SK-N-SH (cell line): ENCODE data around the gene GRM7.

Experiments used
- EP300 ChIP-seq, 2 experiments: IDR thresholded peaks; 2 replicates each; pipeline versions ENCODE4 v1.4.0 to v1.6.1; 2012; ENCODE audit warnings: borderline replicate concordance in 1 of 2, low read depth in 1 of 2, low read length in 1 of 2
- MEF2A ChIP-seq: IDR thresholded peaks from 2 replicates; pipeline ENCODE4 v1.4.0; 2012; ENCODE audit warnings: low read depth, borderline replicate concordance
- MXI1 ChIP-seq: IDR thresholded peaks from 2 replicates; pipeline ENCODE4 v1.6.1; 2012; ENCODE audit warnings: mild to moderate bottlenecking, low read depth, low read length, improper control_type of control experiment
- POLR2AphosphoS5 ChIP-seq: IDR thresholded peaks from 2 replicates; pipeline ENCODE4 v1.6.1; 2012; ENCODE audit warnings: low read depth, low read length
- RFX5 ChIP-seq: IDR thresholded peaks from 2 replicates; pipeline ENCODE4 v1.6.1; 2012; ENCODE audit warnings: mild to moderate bottlenecking, improper control_type of control experiment, low read length
- RXRA ChIP-seq: IDR thresholded peaks from 2 replicates; pipeline ENCODE4 v1.4.0; 2012; ENCODE audit warnings: low read depth, mild to moderate bottlenecking, borderline replicate concordance
- SMC3 ChIP-seq: IDR thresholded peaks from 2 replicates; pipeline ENCODE4 v1.6.1; 2012; ENCODE audit warnings: low read depth, low read length, improper control_type of control experiment
- TAF1 ChIP-seq: IDR thresholded peaks from 2 replicates; pipeline ENCODE4 v1.6.1; 2012; ENCODE audit warnings: low read depth, mild to moderate bottlenecking, low read length, moderate library complexity, borderline replicate concordance
- YY1 ChIP-seq: IDR thresholded peaks from 2 replicates; pipeline ENCODE4 v1.4.0; 2012; ENCODE audit warnings: low read depth, mild to moderate bottlenecking
- TF ChIP-seq, protein P1 (sequence below): fragments of 200-600 bp; sonication (generic); IDR thresholded peaks from 2 replicates; pipeline ENCODE4 v1.6.1; 2017; ENCODE audit warnings: antibody characterized with exemption, mild to moderate bottlenecking, moderate library complexity
- TF ChIP-seq, protein P2 (sequence below): IDR thresholded peaks from 2 replicates; pipeline ENCODE4 v1.6.1; 2012; ENCODE audit warnings: mild to moderate bottlenecking, low read depth, low read length, moderate library complexity
- TF ChIP-seq, protein P3 (sequence below): fragments of 150-350 bp; IDR thresholded peaks from 2 replicates; pipeline ENCODE4 v1.6.1; 2017; ENCODE audit warnings: antibody characterized with exemption, low read length, low read depth, borderline replicate concordance

DNA sequence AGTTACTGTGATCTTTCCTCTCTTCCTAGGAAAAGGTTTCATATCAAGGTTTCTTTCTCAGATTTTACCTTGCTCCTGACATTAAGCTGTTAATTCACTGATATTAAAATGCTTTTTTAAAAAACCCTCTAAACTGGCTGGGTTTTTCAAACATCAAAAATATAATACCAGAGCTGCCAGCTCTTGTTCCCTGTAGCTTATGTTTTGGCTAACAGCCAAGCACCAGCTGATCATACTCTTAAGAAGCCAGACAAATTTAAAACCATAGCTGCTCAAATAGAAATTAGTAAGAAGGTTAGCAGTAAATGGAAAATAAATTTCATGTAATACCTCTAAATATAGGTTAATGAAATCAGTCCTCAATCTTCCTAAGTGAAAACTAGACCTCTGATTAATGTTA is 657.5 kb downstream of the GRM7 start:
- TF ChIP-seq, protein P1, sequence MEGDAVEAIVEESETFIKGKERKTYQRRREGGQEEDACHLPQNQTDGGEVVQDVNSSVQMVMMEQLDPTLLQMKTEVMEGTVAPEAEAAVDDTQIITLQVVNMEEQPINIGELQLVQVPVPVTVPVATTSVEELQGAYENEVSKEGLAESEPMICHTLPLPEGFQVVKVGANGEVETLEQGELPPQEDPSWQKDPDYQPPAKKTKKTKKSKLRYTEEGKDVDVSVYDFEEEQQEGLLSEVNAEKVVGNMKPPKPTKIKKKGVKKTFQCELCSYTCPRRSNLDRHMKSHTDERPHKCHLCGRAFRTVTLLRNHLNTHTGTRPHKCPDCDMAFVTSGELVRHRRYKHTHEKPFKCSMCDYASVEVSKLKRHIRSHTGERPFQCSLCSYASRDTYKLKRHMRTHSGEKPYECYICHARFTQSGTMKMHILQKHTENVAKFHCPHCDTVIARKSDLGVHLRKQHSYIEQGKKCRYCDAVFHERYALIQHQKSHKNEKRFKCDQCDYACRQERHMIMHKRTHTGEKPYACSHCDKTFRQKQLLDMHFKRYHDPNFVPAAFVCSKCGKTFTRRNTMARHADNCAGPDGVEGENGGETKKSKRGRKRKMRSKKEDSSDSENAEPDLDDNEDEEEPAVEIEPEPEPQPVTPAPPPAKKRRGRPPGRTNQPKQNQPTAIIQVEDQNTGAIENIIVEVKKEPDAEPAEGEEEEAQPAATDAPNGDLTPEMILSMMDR: no peak
- no peak for TF ChIP-seq SMC3
- TF ChIP-seq RXRA: no peak
- TF ChIP-seq, protein P2, sequence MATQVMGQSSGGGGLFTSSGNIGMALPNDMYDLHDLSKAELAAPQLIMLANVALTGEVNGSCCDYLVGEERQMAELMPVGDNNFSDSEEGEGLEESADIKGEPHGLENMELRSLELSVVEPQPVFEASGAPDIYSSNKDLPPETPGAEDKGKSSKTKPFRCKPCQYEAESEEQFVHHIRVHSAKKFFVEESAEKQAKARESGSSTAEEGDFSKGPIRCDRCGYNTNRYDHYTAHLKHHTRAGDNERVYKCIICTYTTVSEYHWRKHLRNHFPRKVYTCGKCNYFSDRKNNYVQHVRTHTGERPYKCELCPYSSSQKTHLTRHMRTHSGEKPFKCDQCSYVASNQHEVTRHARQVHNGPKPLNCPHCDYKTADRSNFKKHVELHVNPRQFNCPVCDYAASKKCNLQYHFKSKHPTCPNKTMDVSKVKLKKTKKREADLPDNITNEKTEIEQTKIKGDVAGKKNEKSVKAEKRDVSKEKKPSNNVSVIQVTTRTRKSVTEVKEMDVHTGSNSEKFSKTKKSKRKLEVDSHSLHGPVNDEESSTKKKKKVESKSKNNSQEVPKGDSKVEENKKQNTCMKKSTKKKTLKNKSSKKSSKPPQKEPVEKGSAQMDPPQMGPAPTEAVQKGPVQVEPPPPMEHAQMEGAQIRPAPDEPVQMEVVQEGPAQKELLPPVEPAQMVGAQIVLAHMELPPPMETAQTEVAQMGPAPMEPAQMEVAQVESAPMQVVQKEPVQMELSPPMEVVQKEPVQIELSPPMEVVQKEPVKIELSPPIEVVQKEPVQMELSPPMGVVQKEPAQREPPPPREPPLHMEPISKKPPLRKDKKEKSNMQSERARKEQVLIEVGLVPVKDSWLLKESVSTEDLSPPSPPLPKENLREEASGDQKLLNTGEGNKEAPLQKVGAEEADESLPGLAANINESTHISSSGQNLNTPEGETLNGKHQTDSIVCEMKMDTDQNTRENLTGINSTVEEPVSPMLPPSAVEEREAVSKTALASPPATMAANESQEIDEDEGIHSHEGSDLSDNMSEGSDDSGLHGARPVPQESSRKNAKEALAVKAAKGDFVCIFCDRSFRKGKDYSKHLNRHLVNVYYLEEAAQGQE: no peak
- TF ChIP-seq MXI1: no peak
- TF ChIP-seq EP300 (IDR thresholded peaks at IDR 0.05; ENCODE audit: borderline replicate concordance in 1 of 2, low read depth in 1 of 2, low read length in 1 of 2): no peak
- TF ChIP-seq POLR2AphosphoS5: no peak
- TF ChIP-seq, protein P3, sequence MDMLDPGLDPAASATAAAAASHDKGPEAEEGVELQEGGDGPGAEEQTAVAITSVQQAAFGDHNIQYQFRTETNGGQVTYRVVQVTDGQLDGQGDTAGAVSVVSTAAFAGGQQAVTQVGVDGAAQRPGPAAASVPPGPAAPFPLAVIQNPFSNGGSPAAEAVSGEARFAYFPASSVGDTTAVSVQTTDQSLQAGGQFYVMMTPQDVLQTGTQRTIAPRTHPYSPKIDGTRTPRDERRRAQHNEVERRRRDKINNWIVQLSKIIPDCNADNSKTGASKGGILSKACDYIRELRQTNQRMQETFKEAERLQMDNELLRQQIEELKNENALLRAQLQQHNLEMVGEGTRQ: no peak
- no peak for TF ChIP-seq TAF1
- no peak for TF ChIP-seq MEF2A
- no peak for TF ChIP-seq YY1
- TF ChIP-seq RFX5: no peak
